SHP77 treated with DMSO at 0.1 percent for 48 hours (cell line): Measurements from ENCODE around the gene BRD2.

Experiments used
- DNase-seq: peaks from one replicate; lab custom pipeline; 2025; lab: John Stamatoyannopoulos, UW

Gene BRD2

GRCh38 chr6:32949113-32949512 lies 19.3 kb upstream of the BRD2 start:
- DNase-seq, result no peak

GRCh38 chr6:32950010-32950409 lies 18.4 kb upstream of the BRD2 start:
- no peak for DNase-seq

- DNase-seq, result no peak
Measured at GRCh38 chr6:32950449-32950848, 17.9 kb upstream of the BRD2 start.

- peak; percentile 17 for DNase-seq
Measured at GRCh38 chr6:32952817-32953739, 15.3 kb upstream of the BRD2 start, which contains the start of gene HLA-DMA. Gene HLA-DMA, minus strand, starts transcription at chr6:32953097. Its CDS starts 61 bp downstream, at chr6:32953036.

- DNase-seq, result no peak
Measured at GRCh38 chr6:32953775-32954174, 14.6 kb upstream of the BRD2 start.

- no peak for DNase-seq
Measured at GRCh38 chr6:32954267-32954666, 14.1 kb upstream of the BRD2 start.

- DNase-seq, result no peak
Measured at GRCh38 chr6:32954986-32955802, 13.2 kb upstream of the BRD2 start.

GRCh38 chr6:32956176-32956575 lies 12.2 kb upstream of the BRD2 start:
- DNase-seq, result no peak

- DNase-seq, result no peak
Measured at GRCh38 chr6:32960563-32960962, 7.8 kb upstream of the BRD2 start.

- no peak for DNase-seq
Measured at GRCh38 chr6:32962213-32962826, 6.1 kb upstream of the BRD2 start.

- no peak for DNase-seq
Measured at GRCh38 chr6:32963866-32964265, 4.5 kb upstream of the BRD2 start.

GRCh38 chr6:32964776-32965175 lies 3.6 kb upstream of the BRD2 start:
- no peak for DNase-seq

GRCh38 chr6:32967151-32968091 lies 973 bp upstream of the BRD2 start:
- DNase-seq, result peak; percentile 69

- no peak for DNase-seq
Measured at GRCh38 chr6:32968867-32969684, 682 bp downstream of the BRD2 start.

GRCh38 chr6:32969685-32970412 lies 1.5 kb downstream of the BRD2 start:
- DNase-seq, result no peak

- DNase-seq, result no peak
Measured at GRCh38 chr6:32970413-32971241, 2.2 kb downstream of the BRD2 start.

- DNase-seq, result no peak
Measured at GRCh38 chr6:32971242-32971580, 2.8 kb downstream of the BRD2 start.

- peak; percentile 99 for DNase-seq
Measured at GRCh38 chr6:32971581-32972352, 3.4 kb downstream of the BRD2 start.
